B cell (primary cell): ENCODE measurements around the gene APBA2. TPM values are rescaled to one million over a fixed set of nuclear protein-coding genes. Genes with fewer than 3 reads are reported as not detected.

Experiments
- ATAC-seq: fragments of 200-7000 bp; cut with Tn5 transposase; one replicate; pipeline ENCODE4 v1.10.0; 2021; ENCODE audit warnings: low read depth, mild to moderate bottlenecking, moderate number of reproducible peaks, moderate library complexity
- CTCF ChIA-PET: fragments of 350-600 bp; sonication (Branson Sonifier 250); formaldehyde crosslinking; loops from one replicate; lab custom pipeline; 2021; ENCODE audit warnings: antibody characterized with exemption, inconsistent platforms; lab: Charles Lee
- POLR2A ChIA-PET: fragments of 350-600 bp; sonication (Branson Sonifier 250); formaldehyde crosslinking; loops from one replicate; lab custom pipeline; 2021; ENCODE audit warnings: antibody characterized with exemption; lab: Charles Lee
- DNase-seq: peaks from one replicate; pipeline ENCODE4 v3.0.0; 2013
- H2AFZ ChIP-seq: 2 replicates; pipeline ENCODE4 v1.6.1; 2012; ENCODE audit warnings: mild to moderate bottlenecking, low read depth, low read length; ENCODE audit not compliant: insufficient read depth, poor library complexity, severe bottlenecking
- H3K27ac ChIP-seq, 2 donors: 1 replicate in 1 of 2; 2 replicates in 1 of 2; pipeline ENCODE4 v1.5.1; 2012 to 2013; ENCODE audit warnings: low read length in 2 of 2, mild to moderate bottlenecking in 2 of 2, moderate library complexity in 1 of 2
- H3K27me3 ChIP-seq, 4 experiments: fragments of 200-600 bp in 1 of 4; sonication (generic) in 1 of 4; replicated peaks in 1 of 4; 1 replicate in 2 of 4; 2 replicates in 2 of 4; pipeline versions ENCODE4 v1.6.1 to v1.7.0; 2013 to 2016; ENCODE audit warnings: low read length in 3 of 4, mild to moderate bottlenecking in 2 of 4, mixed read lengths in 1 of 4, moderate library complexity in 1 of 4; ENCODE audit not compliant: insufficient read depth in 4 of 4, control insufficient read depth in 3 of 4; ENCODE audit errors: control extremely low read depth in 1 of 4
- H3K36me3 ChIP-seq, 2 experiments: replicated peaks in 1 of 2; 1 replicate in 1 of 2; 2 replicates in 1 of 2; pipeline versions ENCODE4 v1.6.1 to v1.7.1; 2013; ENCODE audit warnings: low read length in 1 of 2; ENCODE audit not compliant: insufficient read depth in 2 of 2, control insufficient read depth in 1 of 2; ENCODE audit errors: control extremely low read depth in 1 of 2, extremely low read depth in 1 of 2
- H3K4me1 ChIP-seq, 2 donors: fragments of 200-600 bp in 1 of 2; sonication (generic) in 1 of 2; 1 replicate in 1 of 2; 2 replicates in 1 of 2; pipeline versions ENCODE4 v1.5.1 to v1.6.1; 2013 to 2017; ENCODE audit warnings: low read length in 2 of 2; ENCODE audit not compliant: control insufficient read depth in 2 of 2, insufficient read depth in 2 of 2
- H3K4me2 ChIP-seq: replicated peaks from 2 replicates; pipeline ENCODE3; 2012; ENCODE audit warnings: mild to moderate bottlenecking, low read depth, low read length; ENCODE audit not compliant: poor library complexity, severe bottlenecking
- H3K4me3 ChIP-seq, 5 experiments: fragments of 200-600 bp in 1 of 5; sonication (generic) in 1 of 5; 1 replicate in 3 of 5; 2 replicates in 2 of 5; pipeline versions ENCODE4 v1.5.1 to v1.7.0; 2011 to 2016; ENCODE audit warnings: low read length in 4 of 5, mild to moderate bottlenecking in 4 of 5, low read depth in 2 of 5, control low read depth in 1 of 5, moderate library complexity in 1 of 5; ENCODE audit not compliant: insufficient read depth in 1 of 5; ENCODE audit errors: control extremely low read depth in 1 of 5, extremely low read depth in 1 of 5
- H3K79me2 ChIP-seq: fragments of 200-600 bp; sonication (generic); one replicate; pipeline ENCODE4 v1.6.0; 2016; ENCODE audit warnings: low read length; ENCODE audit not compliant: control insufficient read depth, insufficient read depth
- H3K9ac ChIP-seq: fragments of 200-600 bp; sonication (generic); 2 replicates; pipeline ENCODE4 v1.6.1; 2017; ENCODE audit warnings: mild to moderate bottlenecking, low read length, moderate library complexity
- H3K9me3 ChIP-seq, 3 donors: one replicate each; pipeline versions ENCODE4 v1.6.1 to v1.7.1; 2013; ENCODE audit warnings: low read length in 2 of 3; ENCODE audit not compliant: control insufficient read depth in 2 of 3, insufficient read depth in 1 of 3; ENCODE audit errors: control extremely low read depth in 1 of 3
- H4K20me1 ChIP-seq: 2 replicates; pipeline ENCODE4 v1.6.0; 2012; ENCODE audit warnings: mild to moderate bottlenecking, low read length; ENCODE audit not compliant: insufficient read depth, control insufficient read depth, poor library complexity, severe bottlenecking
- H3K27ac Mint-ChIP-seq: one replicate; pipeline ENCODE4 v1.8.0; 2021; ENCODE audit warnings: mixed read lengths
- H3K27me3 Mint-ChIP-seq: one replicate; pipeline ENCODE4 v1.8.0; 2021; ENCODE audit warnings: mixed read lengths
- H3K4me1 Mint-ChIP-seq: one replicate; pipeline ENCODE4 v1.8.0; 2021; ENCODE audit warnings: mixed read lengths
- H3K4me3 Mint-ChIP-seq: one replicate; pipeline ENCODE4 v1.8.0; 2021; ENCODE audit warnings: mixed read lengths
- H3K9me3 Mint-ChIP-seq: one replicate; pipeline ENCODE4 v1.8.0; 2022; ENCODE audit warnings: mixed read lengths; ENCODE audit not compliant: insufficient read depth
- CTCF ChIP-seq: fragments of 200-600 bp; IDR thresholded peaks from one replicate; pipeline ENCODE4 v1.8.0; 2022; ENCODE audit warnings: antibody characterized with exemption, mild to moderate bottlenecking
- EZH2 ChIP-seq: IDR thresholded peaks from 2 replicates; pipeline ENCODE4 v1.6.1; 2012; ENCODE audit warnings: borderline replicate concordance, low read depth, mild to moderate bottlenecking, moderate library complexity, low read length; ENCODE audit not compliant: insufficient read depth, poor library complexity, severe bottlenecking
- WGBS: methylation state at CpG from one replicate; pipeline ENCODE4 v1.1.5; 2013; ENCODE audit warnings: missing lambda C conversion rate; ENCODE audit not compliant: insufficient coverage; 5-methylcytosine and 5-hydroxymethylcytosine counted together
- intact Hi-C: fragments of 100-400 bp; cut with micrococcal nuclease; formaldehyde crosslinking; loops from one replicate; pipeline ENCODE4 v1.10.0; 2022
- polyA plus RNA-seq: library from polyadenylated mRNA; depleted of rRNA; stranded (reverse); fragments of >200 nt; gene quantifications from 2 replicates; pipeline ENCODE4 v1.2.3, GENCODE V29; 2012
- total RNA-seq, 2 donors: library from RNA; stranded (reverse); fragments of 120-200 nt in 1 of 2; gene quantifications; 1 replicate in 1 of 2; 2 replicates in 1 of 2; pipeline versions ENCODE4 v1.2.3 to v1.2.4, GENCODE V29; 2013 to 2022

APBA2 gene
- total and polyA plus RNA-seq, 2 donors (not counting 1 experiment from before 2014, with no cell fraction given): 0.19 TPM; not detected in 1

GRCh38 chr15:29113336-29114220 lies 227.8 kb downstream of the APBA2 start:
- TF ChIP-seq CTCF (no peak), EZH2 (no peak)
- Histone ChIP-seq H3K4me1 (no peaks in the 10 kb centered on the region), H3K4me2 (no peak overlapping the region), H3K36me3 (no peaks in the 10 kb centered on the region), H3K9ac (no peak overlapping the region), H3K9me3 (no peaks in the 10 kb centered on the region), H4K20me1 (no peaks in the 10 kb centered on the region), H3K27me3 (peaks cover 0 to 11% (median 0%) of the 10 kb centered on the region in 4 experiments), H2AFZ (no peak overlapping the region), H3K27ac (no peak overlapping the region), H3K4me3 (no peak overlapping the region), H3K79me2 (no peaks in the 10 kb centered on the region)
- intact Hi-C loops: no loop called here
- no peak overlapping the region for H3K27ac Mint-ChIP-seq
- POLR2A ChIA-PET: no interaction called here
- H3K4me1 Mint-ChIP-seq: peaks cover 8% of the 10 kb centered on the region
- DNase-seq (no peak), ATAC-seq (no peak)
- CTCF ChIA-PET: no interaction called here
- H3K4me3 Mint-ChIP-seq: no peak overlapping the region
- peaks cover 10% of the 10 kb centered on the region for H3K27me3 Mint-ChIP-seq
- H3K9me3 Mint-ChIP-seq: no peaks in the 10 kb centered on the region
- WGBS: 89% methylated on average over 36 of the region's 37 CpGs
